ENCODE results near the gene PCDHB16.

GRCh38 chr5:141182248-141182647, at the start of gene PCDHB16:
- TF ChIP-seq CTCF (IDR thresholded peaks at IDR 0.05) (no peak), POLR2A (IDR thresholded peaks at IDR 0.05) (no peak)
